ENCODE measurements around the gene GSG1L.

GSG1L gene

DNA sequence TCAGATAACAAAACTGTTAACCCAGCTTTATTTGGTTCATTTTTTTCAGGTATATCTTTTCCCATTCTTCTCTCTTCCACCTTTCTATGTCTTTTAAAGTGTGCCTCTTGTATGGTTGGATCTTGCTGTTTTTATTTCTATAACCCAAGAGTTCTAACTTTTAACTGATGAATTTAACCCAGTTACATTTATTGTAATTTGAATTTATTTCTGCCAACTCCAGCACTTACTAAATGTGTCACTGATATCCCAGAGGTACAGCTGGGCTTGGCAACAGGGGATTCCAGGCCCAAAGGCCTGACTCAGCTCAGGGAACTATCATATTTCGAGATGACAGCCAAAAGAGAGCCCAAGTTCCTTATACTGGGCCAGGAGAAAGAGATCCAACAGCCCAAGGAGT lies 200.1 kb downstream of the GSG1L start:
- H3K27me3 ChIP-seq (ENCODE audit: insufficient read depth, low read depth, severe bottlenecking), result no peaks in the 10 kb centered on the region
- H3K9me3 ChIP-seq (ENCODE audit: severe bottlenecking), result peaks cover 8% of the 10 kb centered on the region
- TF ChIP-seq, protein P1, sequence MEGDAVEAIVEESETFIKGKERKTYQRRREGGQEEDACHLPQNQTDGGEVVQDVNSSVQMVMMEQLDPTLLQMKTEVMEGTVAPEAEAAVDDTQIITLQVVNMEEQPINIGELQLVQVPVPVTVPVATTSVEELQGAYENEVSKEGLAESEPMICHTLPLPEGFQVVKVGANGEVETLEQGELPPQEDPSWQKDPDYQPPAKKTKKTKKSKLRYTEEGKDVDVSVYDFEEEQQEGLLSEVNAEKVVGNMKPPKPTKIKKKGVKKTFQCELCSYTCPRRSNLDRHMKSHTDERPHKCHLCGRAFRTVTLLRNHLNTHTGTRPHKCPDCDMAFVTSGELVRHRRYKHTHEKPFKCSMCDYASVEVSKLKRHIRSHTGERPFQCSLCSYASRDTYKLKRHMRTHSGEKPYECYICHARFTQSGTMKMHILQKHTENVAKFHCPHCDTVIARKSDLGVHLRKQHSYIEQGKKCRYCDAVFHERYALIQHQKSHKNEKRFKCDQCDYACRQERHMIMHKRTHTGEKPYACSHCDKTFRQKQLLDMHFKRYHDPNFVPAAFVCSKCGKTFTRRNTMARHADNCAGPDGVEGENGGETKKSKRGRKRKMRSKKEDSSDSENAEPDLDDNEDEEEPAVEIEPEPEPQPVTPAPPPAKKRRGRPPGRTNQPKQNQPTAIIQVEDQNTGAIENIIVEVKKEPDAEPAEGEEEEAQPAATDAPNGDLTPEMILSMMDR (IDR thresholded peaks at IDR 0.05; ENCODE audit: low read depth, low read length), result no peak
- H3K27ac ChIP-seq, result no peak overlapping the region
- no peaks in the 10 kb centered on the region for H3K36me3 ChIP-seq
- H3K4me3 ChIP-seq (ENCODE audit: low read depth, low read length), result no peak overlapping the region
- DNase-seq, result no peak

DNA sequence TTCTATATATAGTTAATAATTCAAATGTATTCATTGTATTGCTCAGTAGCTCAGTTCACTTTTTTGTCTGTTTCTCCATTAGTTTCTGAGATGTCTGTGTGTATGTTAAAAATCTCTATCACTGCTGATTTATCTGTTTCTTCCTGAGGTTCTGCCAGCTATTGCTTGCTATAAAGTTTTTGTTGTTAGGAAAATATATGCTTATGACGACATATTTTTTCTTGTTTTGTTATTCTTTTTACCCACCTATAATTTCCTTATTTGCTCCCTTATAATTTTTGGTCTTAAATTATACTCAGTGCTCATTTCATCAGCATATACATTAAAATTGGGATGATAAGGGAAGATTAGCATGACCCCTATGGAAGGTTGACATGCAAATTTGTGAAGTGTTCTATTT lies 200.6 kb downstream of the GSG1L start:
- TF ChIP-seq, protein P1 (IDR thresholded peaks at IDR 0.05; ENCODE audit: low read depth, low read length), result no peak
- Histone ChIP-seq H3K27me3 (ENCODE audit: insufficient read depth, low read depth, severe bottlenecking) (no peaks in the 10 kb centered on the region), H3K9me3 (ENCODE audit: severe bottlenecking) (peaks cover 8% of the 10 kb centered on the region), H3K27ac (no peak overlapping the region), H3K36me3 (no peaks in the 10 kb centered on the region), H3K4me3 (ENCODE audit: low read depth, low read length) (no peak overlapping the region)
- no peak for DNase-seq

DNA sequence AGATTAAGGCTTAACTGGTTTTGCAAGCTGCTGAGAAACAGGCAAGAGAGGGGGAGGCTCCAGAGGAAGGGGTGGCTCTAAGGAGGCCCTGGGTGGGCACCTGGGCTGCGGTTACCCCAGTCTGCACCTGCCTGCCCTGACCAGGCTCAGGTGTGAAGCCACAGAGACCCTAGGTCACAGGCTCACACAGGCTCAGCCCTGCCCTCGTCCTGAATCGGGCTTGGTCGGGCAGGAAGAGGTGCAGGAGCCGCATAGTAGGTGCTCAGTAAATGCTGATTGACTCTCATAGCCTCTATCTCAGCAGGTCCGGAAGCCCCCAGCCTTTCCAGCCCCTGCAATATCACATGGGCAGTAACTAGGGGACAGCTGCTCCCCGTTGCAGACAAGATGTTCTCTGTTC lies 203.4 kb downstream of the GSG1L start:
- no peak overlapping the region for H3K4me3 ChIP-seq (ENCODE audit: low read depth, low read length)
- peak overlapping the region; percentile 31 for H3K27ac ChIP-seq
- no peaks in the 10 kb centered on the region for H3K27me3 ChIP-seq (ENCODE audit: insufficient read depth, low read depth, severe bottlenecking)
- peaks cover 8% of the 10 kb centered on the region for H3K9me3 ChIP-seq (ENCODE audit: severe bottlenecking)
- H3K36me3 ChIP-seq, result no peaks in the 10 kb centered on the region
- TF ChIP-seq, protein P1 (IDR thresholded peaks at IDR 0.05; ENCODE audit: low read depth, low read length), result no peak
- DNase-seq, result no peak

DNA sequence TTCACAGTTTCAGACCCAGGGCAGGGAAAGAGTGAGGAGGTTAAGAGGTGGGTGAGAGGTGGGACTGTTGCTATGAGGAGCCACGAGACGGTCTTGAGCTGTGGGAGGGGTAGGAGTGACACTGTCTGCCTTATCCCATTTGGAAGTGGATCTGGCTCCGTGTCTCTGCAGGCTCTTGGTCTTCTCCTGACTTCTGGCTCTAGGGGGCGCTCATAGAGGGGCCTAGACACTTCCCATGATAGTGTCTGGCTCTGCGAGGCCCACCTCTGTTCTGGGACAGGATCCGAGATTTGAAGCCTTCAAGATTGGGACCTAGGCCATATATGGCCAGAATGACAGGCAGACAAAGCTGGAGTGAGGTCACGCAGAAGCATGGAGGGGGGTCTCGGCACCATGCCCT lies 204.5 kb downstream of the GSG1L start:
- TF ChIP-seq, protein P1 (IDR thresholded peaks at IDR 0.05; ENCODE audit: low read depth, low read length), result peak; percentile 65; the same call in 1 of the 2 replicates
- no peaks in the 10 kb centered on the region for H3K36me3 ChIP-seq
- H3K9me3 ChIP-seq (ENCODE audit: severe bottlenecking), result peaks cover 8% of the 10 kb centered on the region
- H3K4me3 ChIP-seq (ENCODE audit: low read depth, low read length), result no peak overlapping the region
- H3K27ac ChIP-seq, result 0 out of 2 replicates have a peak overlapping the region, but pooled peaks have one; percentile 31
- peak; percentile 48 for DNase-seq
- H3K27me3 ChIP-seq (ENCODE audit: insufficient read depth, low read depth, severe bottlenecking), result no peaks in the 10 kb centered on the region

DNA sequence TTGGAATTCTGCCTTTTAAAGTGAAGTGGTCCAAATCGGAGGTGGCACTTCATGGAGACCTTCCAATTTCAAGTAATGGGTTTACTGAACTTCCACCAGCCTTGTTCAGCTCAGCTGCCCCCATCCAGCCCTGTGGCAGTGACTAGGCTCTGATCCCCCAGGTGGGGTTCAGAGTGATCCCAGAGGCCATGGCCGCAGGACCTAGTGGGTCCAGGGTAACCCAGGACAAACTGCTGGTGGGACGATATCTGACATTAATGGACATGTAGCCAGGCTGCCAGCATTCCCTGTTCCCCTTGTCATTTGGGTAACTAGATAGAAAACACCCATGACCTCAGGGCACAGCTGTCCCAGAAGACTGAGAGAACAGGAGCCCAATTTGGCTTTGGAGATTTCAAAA lies 209.9 kb downstream of the GSG1L start:
- H3K9me3 ChIP-seq (ENCODE audit: severe bottlenecking), result no peaks in the 10 kb centered on the region
- no peak overlapping the region for H3K4me3 ChIP-seq (ENCODE audit: low read depth, low read length)
- no peak for DNase-seq
- H3K36me3 ChIP-seq, result no peaks in the 10 kb centered on the region
- TF ChIP-seq, protein P1 (IDR thresholded peaks at IDR 0.05; ENCODE audit: low read depth, low read length), result no peak
- H3K27ac ChIP-seq, result no peak overlapping the region
- no peaks in the 10 kb centered on the region for H3K27me3 ChIP-seq (ENCODE audit: insufficient read depth, low read depth, severe bottlenecking)

DNA sequence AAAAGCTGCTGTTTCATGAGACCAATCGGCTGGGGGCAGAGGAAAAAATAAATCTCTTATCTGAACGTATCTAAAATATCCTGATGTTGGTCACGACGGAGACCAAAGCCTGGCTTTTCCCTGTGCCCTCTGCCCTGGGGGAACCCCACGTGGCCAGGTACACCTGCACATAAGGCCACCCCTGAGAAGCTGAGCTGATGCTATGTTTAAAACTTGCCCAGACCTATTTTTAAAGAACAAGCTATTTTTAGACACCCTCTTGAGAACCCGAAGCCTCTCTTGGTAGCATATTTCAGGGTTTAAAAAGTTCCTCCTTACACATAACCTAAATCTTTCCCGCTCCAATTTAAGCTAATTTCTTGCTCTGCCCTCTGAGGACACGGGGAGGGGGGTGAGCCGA lies 210.4 kb downstream of the GSG1L start:
- H3K9me3 ChIP-seq (ENCODE audit: severe bottlenecking), result no peaks in the 10 kb centered on the region
- no peak for DNase-seq
- no peaks in the 10 kb centered on the region for H3K27me3 ChIP-seq (ENCODE audit: insufficient read depth, low read depth, severe bottlenecking)
- H3K36me3 ChIP-seq, result no peaks in the 10 kb centered on the region
- no peak overlapping the region for H3K4me3 ChIP-seq (ENCODE audit: low read depth, low read length)
- TF ChIP-seq, protein P1 (IDR thresholded peaks at IDR 0.05; ENCODE audit: low read depth, low read length), result no peak
- no peak overlapping the region for H3K27ac ChIP-seq
